PC-3 (cell line): ENCODE results near the gene SPTLC2. TPM values are rescaled to one million over a fixed set of nuclear protein-coding genes. Genes with fewer than 3 reads are reported as not detected.

Experiments used
- ATAC-seq: fragments of 200-7000 bp; cut with Tn5 transposase; 2 replicates; pipeline ENCODE4 v1.9.1; 2020; ENCODE audit warnings: mild to moderate bottlenecking, moderate library complexity
- BruUV-seq: library from RNA; stranded (reverse); fragments of 400-500 nt; replicated peaks from 2 replicates; lab custom pipeline; 2021; lab: Mats Ljungman, UMichigan
- CTCF ChIA-PET: fragments of 300-600 bp; sonication (Branson Sonifier 250); formaldehyde crosslinking; loops from one replicate; lab custom pipeline; 2022; ENCODE audit warnings: antibody characterized with exemption; lab: Charles Lee
- POLR2A ChIA-PET: fragments of 300-600 bp; sonication (Branson Sonifier 250); formaldehyde crosslinking; loops from one replicate; lab custom pipeline; 2022; ENCODE audit warnings: antibody characterized with exemption; ENCODE audit not compliant: unreplicated experiment; lab: Charles Lee
- DNase-seq: peaks from one replicate; pipeline ENCODE4 v3.0.0-alpha.2; 2015
- H2AFZ ChIP-seq: fragments of 300-600 bp; sonication (generic); 2 replicates; pipeline ENCODE4 v1.6.0; 2016; ENCODE audit warnings: antibody characterized with exemption, low read length
- H3F3A ChIP-seq: fragments of 300-600 bp; sonication (generic); one replicate; pipeline ENCODE4 v1.6.0; 2017; ENCODE audit warnings: antibody characterized with exemption, low read length, control low read depth, mild to moderate bottlenecking; ENCODE audit not compliant: unreplicated experiment
- H3K27ac ChIP-seq: fragments of 300-600 bp; sonication (generic); 2 replicates; pipeline ENCODE4 v1.5.1; 2016; ENCODE audit warnings: mild to moderate bottlenecking, low read length
- H3K27me3 ChIP-seq: fragments of 300-600 bp; sonication (generic); 2 replicates; pipeline ENCODE4 v1.6.1; 2016; ENCODE audit warnings: low read length, mixed read lengths
- H3K36me3 ChIP-seq: fragments of 300-600 bp; sonication (generic); 2 replicates; pipeline ENCODE4 v1.6.1; 2016; ENCODE audit warnings: low read depth, mixed run types, low read length, mixed read lengths
- H3K4me1 ChIP-seq: fragments of 300-600 bp; sonication (generic); 2 replicates; pipeline ENCODE4 v1.5.1; 2016; ENCODE audit warnings: low read length; ENCODE audit not compliant: insufficient read depth
- H3K4me2 ChIP-seq: fragments of 300-600 bp; sonication (generic); 2 replicates; pipeline ENCODE4 v1.6.0; 2016; ENCODE audit warnings: low read length
- H3K4me3 ChIP-seq: fragments of 300-600 bp; sonication (generic); 2 replicates; pipeline ENCODE4 v1.5.1; 2016; ENCODE audit warnings: mild to moderate bottlenecking, low read length, mixed read lengths
- H3K79me2 ChIP-seq: fragments of 300-600 bp; sonication (generic); 2 replicates; pipeline ENCODE4 v1.6.1; 2017; ENCODE audit warnings: low read length, mixed read lengths
- H3K9ac ChIP-seq: fragments of 300-600 bp; sonication (generic); 2 replicates; pipeline ENCODE4 v1.6.0; 2016; ENCODE audit warnings: mild to moderate bottlenecking, low read length
- H3K9me2 ChIP-seq: fragments of 300-600 bp; sonication (generic); replicated peaks from 2 replicates; pipeline ENCODE4 v1.6.1; 2016; ENCODE audit warnings: mixed run types, low read length, mixed read lengths
- H3K9me3 ChIP-seq: fragments of 300-600 bp; sonication (generic); 2 replicates; pipeline ENCODE4 v1.6.1; 2016; ENCODE audit warnings: low read length, mixed read lengths
- H4K20me1 ChIP-seq: fragments of 300-600 bp; sonication (generic); 2 replicates; pipeline ENCODE4 v1.6.1; 2016; ENCODE audit warnings: low read length, mixed read lengths
- EZH2 ChIP-seq: fragments of 300-600 bp; sonication (generic); IDR thresholded peaks from one replicate; pipeline ENCODE4 v1.6.1; 2017; ENCODE audit warnings: antibody characterized with exemption, mild to moderate bottlenecking, low read length; ENCODE audit not compliant: unreplicated experiment
- EZH2phosphoT487 ChIP-seq: fragments of 300-600 bp; sonication (generic); IDR thresholded peaks from 2 replicates; pipeline ENCODE4 v1.6.1; 2018; ENCODE audit warnings: mild to moderate bottlenecking, antibody characterized with exemption, low read length, borderline replicate concordance
- intact Hi-C: fragments of 100-400 bp; cut with micrococcal nuclease; formaldehyde crosslinking; loops from 2 replicates; pipeline ENCODE4 v1.9.0; 2023
- total RNA-seq: library from RNA; depleted of rRNA; stranded (reverse); fragments of >200 nt; gene quantifications from 2 replicates; pipeline ENCODE4 v1.2.3, GENCODE V29; 2014
- TF ChIP-seq, protein P1 (sequence below): fragments of 300-600 bp; sonication (generic); conservative IDR thresholded peaks from 2 replicates; pipeline ENCODE4 v1.5.1; 2017; ENCODE audit warnings: antibody characterized with exemption, low read depth, mild to moderate bottlenecking, low read length

SPTLC2 gene
- total RNA-seq, 1 experiment from 2014 or later = 27.6 TPM

DNA sequence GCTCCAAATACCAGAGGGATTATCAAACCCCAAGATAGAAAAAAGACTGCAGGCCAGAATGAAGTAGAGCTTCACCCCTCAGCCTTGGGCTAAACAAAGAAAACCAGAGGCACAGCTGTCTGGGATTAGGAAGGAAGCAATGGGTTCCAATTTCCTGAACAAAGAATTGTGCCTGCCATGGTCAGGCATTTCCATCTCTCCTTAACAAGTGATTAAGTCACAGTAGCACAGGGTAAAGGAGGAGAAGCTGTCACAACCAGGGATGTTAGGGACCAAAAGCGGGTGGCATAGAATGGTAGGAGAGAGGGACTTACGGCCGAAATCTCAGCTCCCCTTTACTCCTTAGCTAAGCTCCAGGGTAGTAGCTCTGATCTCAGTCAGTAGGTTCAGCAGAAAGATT lies 33.9 kb downstream of the SPTLC2 start:
- TF ChIP-seq, protein P1, sequence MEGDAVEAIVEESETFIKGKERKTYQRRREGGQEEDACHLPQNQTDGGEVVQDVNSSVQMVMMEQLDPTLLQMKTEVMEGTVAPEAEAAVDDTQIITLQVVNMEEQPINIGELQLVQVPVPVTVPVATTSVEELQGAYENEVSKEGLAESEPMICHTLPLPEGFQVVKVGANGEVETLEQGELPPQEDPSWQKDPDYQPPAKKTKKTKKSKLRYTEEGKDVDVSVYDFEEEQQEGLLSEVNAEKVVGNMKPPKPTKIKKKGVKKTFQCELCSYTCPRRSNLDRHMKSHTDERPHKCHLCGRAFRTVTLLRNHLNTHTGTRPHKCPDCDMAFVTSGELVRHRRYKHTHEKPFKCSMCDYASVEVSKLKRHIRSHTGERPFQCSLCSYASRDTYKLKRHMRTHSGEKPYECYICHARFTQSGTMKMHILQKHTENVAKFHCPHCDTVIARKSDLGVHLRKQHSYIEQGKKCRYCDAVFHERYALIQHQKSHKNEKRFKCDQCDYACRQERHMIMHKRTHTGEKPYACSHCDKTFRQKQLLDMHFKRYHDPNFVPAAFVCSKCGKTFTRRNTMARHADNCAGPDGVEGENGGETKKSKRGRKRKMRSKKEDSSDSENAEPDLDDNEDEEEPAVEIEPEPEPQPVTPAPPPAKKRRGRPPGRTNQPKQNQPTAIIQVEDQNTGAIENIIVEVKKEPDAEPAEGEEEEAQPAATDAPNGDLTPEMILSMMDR = no peak
- no peak for TF ChIP-seq EZH2
- no peak for TF ChIP-seq EZH2phosphoT487
- ChIA-PET POLR2A (no interaction called here), CTCF (no interaction called here)
- H3F3A ChIP-seq = no peaks in the 10 kb centered on the region
- H3K27ac ChIP-seq = no peak overlapping the region
- BruUV-seq = no TSS peak
- H2AFZ ChIP-seq = no peak overlapping the region
- H3K9me3 ChIP-seq = no peaks in the 10 kb centered on the region
- H3K4me3 ChIP-seq = no peak overlapping the region
- H3K4me1 ChIP-seq = no peaks in the 10 kb centered on the region
- peaks cover 32% of the 10 kb centered on the region; the same call in 1 of the 2 replicates for H3K36me3 ChIP-seq
- no peak overlapping the region for H3K4me2 ChIP-seq
- no peak for DNase-seq
- H3K9me2 ChIP-seq = no peaks in the 10 kb centered on the region
- H3K9ac ChIP-seq = no peak overlapping the region
- no peak for ATAC-seq
- peaks cover 92% of the 10 kb centered on the region for H3K79me2 ChIP-seq
- H4K20me1 ChIP-seq = peaks cover 11% of the 10 kb centered on the region; the same call in 1 of the 2 replicates
- intact Hi-C loops = no loop called here
- no peaks in the 10 kb centered on the region for H3K27me3 ChIP-seq

DNA sequence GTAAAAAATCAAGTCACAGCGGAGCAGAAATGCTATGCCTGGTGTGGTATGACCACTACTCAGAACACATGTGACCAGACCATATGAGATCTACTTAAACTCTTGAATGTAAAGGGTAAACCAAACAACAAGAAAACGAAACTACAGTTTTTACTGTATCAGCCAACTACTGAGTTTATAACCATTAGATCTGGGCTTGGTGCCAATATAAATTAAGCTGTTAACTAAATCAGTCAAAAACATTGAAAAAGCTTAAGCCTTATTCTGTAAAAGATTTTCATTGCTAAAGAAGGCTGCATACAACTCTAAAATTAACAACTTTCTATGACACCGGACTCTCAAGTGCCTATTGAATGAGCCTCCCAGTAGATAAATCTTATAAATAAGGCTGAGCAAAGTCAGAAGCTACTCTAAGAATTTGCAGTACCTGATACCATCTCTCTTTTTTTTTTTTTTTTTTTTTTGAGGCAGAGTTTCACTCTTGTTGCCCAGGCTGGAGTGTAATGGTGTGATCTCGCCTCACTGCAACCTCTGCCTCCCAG lies 35.4 kb downstream of the SPTLC2 start:
- intact Hi-C loops = no loop called here
- CTCF ChIA-PET = interaction anchor here (0.6 kb wide), 1 partner anchor 12 kb away, joined by 3 read pairs; no protein-coding TSS in a partner anchor
- Histone ChIP-seq H3K4me2 (peak overlapping the region; percentile 21; the same call in 1 of the 2 replicates), H3K9me3 (no peaks in the 10 kb centered on the region), H3F3A (no peaks in the 10 kb centered on the region), H3K4me1 (no peaks in the 10 kb centered on the region), H3K9ac (no peak overlapping the region), H3K4me3 (peak overlapping the region; percentile 6; the same call in 1 of the 2 replicates), H3K79me2 (peaks cover 81% of the 10 kb centered on the region), H3K27ac (no peak overlapping the region), H3K9me2 (no peaks in the 10 kb centered on the region), H3K27me3 (no peaks in the 10 kb centered on the region), H4K20me1 (peaks cover 11% of the 10 kb centered on the region; the same call in 1 of the 2 replicates), H3K36me3 (peaks cover 34% of the 10 kb centered on the region), H2AFZ (no peak overlapping the region)
- no TSS peak for BruUV-seq
- peak; percentile 51 for ATAC-seq
- POLR2A ChIA-PET = interaction anchor here (0.6 kb wide), 2 partner anchors 10 to 124 kb away, joined by 5 to 13 read pairs; partner anchors contain the start of gene VIPAS39
- DNase-seq = peak; percentile 43
- TF ChIP-seq, protein P1 = no peak
- no peak for TF ChIP-seq EZH2

DNA sequence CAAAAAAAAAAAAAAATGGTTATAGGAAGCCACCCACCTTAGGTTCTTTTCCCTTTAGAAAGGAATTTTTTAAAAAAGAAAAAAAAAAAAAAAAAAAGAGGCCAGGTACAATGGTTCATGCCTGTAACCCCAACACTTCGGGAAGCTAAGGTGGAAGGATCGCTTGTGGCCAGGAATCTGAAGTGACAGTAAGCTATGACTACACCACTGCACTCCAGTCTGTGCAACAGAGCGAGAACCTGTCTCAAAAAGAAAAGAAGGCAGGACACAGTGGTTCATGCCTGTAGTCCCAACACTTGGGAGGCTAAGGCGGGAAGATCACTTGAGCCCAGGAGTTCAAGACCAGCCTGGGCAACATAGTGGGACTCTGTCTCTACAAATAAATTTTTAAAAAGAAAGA lies 36.0 kb downstream of the SPTLC2 start:
- BruUV-seq = no TSS peak
- peaks cover 39% of the 10 kb centered on the region for H3K36me3 ChIP-seq
- H3K27me3 ChIP-seq = no peaks in the 10 kb centered on the region
- peaks cover 11% of the 10 kb centered on the region; the same call in 1 of the 2 replicates for H4K20me1 ChIP-seq
- TF ChIP-seq EZH2 = no peak
- TF ChIP-seq, protein P1 = no peak
- TF ChIP-seq EZH2phosphoT487 = no peak
- H3K4me1 ChIP-seq = no peaks in the 10 kb centered on the region
- ATAC-seq (no peak), DNase-seq (no peak)
- CTCF ChIA-PET = interaction anchor here (0.6 kb wide), 1 partner anchor 13 kb away, joined by 3 read pairs; no protein-coding TSS in a partner anchor
- POLR2A ChIA-PET = no interaction called here
- intact Hi-C loops = no loop called here
- no peak overlapping the region; the same call in 1 of the 2 replicates for H3K4me3 ChIP-seq
- H3K27ac ChIP-seq = no peak overlapping the region
- H3F3A ChIP-seq = no peaks in the 10 kb centered on the region
- peaks cover 81% of the 10 kb centered on the region for H3K79me2 ChIP-seq
- H3K9me2 ChIP-seq = no peaks in the 10 kb centered on the region
- no peak overlapping the region for H3K9ac ChIP-seq
- H3K9me3 ChIP-seq = no peaks in the 10 kb centered on the region
- H2AFZ ChIP-seq = no peak overlapping the region
- peak overlapping the region; percentile 21; the same call in 1 of the 2 replicates for H3K4me2 ChIP-seq
